ENCODE measurements around the gene KCNIP1.

The KCNIP1 gene

GRCh38 chr5:170638051-170638450 lies 134.2 kb downstream of the KCNIP1 start:
- Histone ChIP-seq H3K79me1 (ENCODE audit: low read length) (no peaks in the 10 kb centered on the region), H2AK5ac (ENCODE audit: low read length) (no peak overlapping the region), H3K4me2 (ENCODE audit: low read length) (no peak overlapping the region), H4K8ac (ENCODE audit: low read depth, low read length) (no peak overlapping the region), H3K4me1 (ENCODE audit: control insufficient read depth, low read depth, low read length) (peaks cover 8% of the 10 kb centered on the region), H3K23ac (ENCODE audit: low read length) (no peak overlapping the region), H2BK120ac (ENCODE audit: low read depth, low read length) (no peak overlapping the region), H2BK5ac (ENCODE audit: low read length) (no peak overlapping the region), H3K27me3 (ENCODE audit: insufficient read depth, low read length, poor library complexity) (no peaks in the 10 kb centered on the region), H3K27ac (ENCODE audit: low read depth, low read length) (no peak overlapping the region), H3K4ac (ENCODE audit: low read depth, low read length) (no peak overlapping the region), H3K4me3 (ENCODE audit: low read length) (no peak overlapping the region), H4K5ac (ENCODE audit: low read length) (no peak overlapping the region), H3K36me3 (ENCODE audit: control insufficient read depth, insufficient read depth, low read length) (no peaks in the 10 kb centered on the region), H3K9ac (ENCODE audit: low read length) (no peak overlapping the region), H3K18ac (ENCODE audit: low read length) (no peak overlapping the region), H2BK15ac (replicated peaks; ENCODE audit: low read depth) (no peak overlapping the region), H3K79me2 (ENCODE audit: control insufficient read depth, insufficient read depth, low read length) (no peaks in the 10 kb centered on the region), H3K56ac (ENCODE audit: low read length) (no peak overlapping the region)
- WGBS (ENCODE audit: extremely low coverage, insufficient coverage, low lambda C conversion rate): no CpG with 5 or more reads among the region's 4 CpGs
- no peak for DNase-seq

GRCh38 chr5:170638454-170639220 lies 134.8 kb downstream of the KCNIP1 start:
- Histone ChIP-seq H3K79me1 (ENCODE audit: low read length) (no peaks in the 10 kb centered on the region), H2AK5ac (ENCODE audit: low read length) (no peak overlapping the region), H3K79me2 (ENCODE audit: control insufficient read depth, insufficient read depth, low read length) (no peaks in the 10 kb centered on the region), H3K9ac (ENCODE audit: low read length) (no peak overlapping the region), H3K4me2 (ENCODE audit: low read length) (no peak overlapping the region), H3K4me1 (ENCODE audit: control insufficient read depth, low read depth, low read length) (peaks cover 8% of the 10 kb centered on the region), H3K27ac (ENCODE audit: low read depth, low read length) (no peak overlapping the region), H4K8ac (ENCODE audit: low read depth, low read length) (no peak overlapping the region), H4K5ac (ENCODE audit: low read length) (no peak overlapping the region), H3K27me3 (ENCODE audit: insufficient read depth, low read length, poor library complexity) (no peaks in the 10 kb centered on the region), H3K36me3 (ENCODE audit: control insufficient read depth, insufficient read depth, low read length) (no peaks in the 10 kb centered on the region), H2BK15ac (replicated peaks; ENCODE audit: low read depth) (no peak overlapping the region), H3K4ac (ENCODE audit: low read depth, low read length) (no peak overlapping the region), H3K56ac (ENCODE audit: low read length) (no peak overlapping the region), H2BK120ac (ENCODE audit: low read depth, low read length) (no peak overlapping the region), H3K23ac (ENCODE audit: low read length) (no peak overlapping the region), H3K18ac (ENCODE audit: low read length) (no peak overlapping the region), H3K4me3 (ENCODE audit: low read length) (no peak overlapping the region), H2BK5ac (ENCODE audit: low read length) (no peak overlapping the region)
- DNase-seq: peak; percentile 81
- whole genome bisulfite sequencing (ENCODE audit: extremely low coverage, insufficient coverage, low lambda C conversion rate): no CpG with 5 or more reads among the region's 15 CpGs

- Histone ChIP-seq H3K23ac (ENCODE audit: low read length) (no peak overlapping the region), H4K5ac (ENCODE audit: low read length) (no peak overlapping the region), H3K4me2 (ENCODE audit: low read length) (no peak overlapping the region), H2BK120ac (ENCODE audit: low read depth, low read length) (no peak overlapping the region), H4K8ac (ENCODE audit: low read depth, low read length) (no peak overlapping the region), H2AK5ac (ENCODE audit: low read length) (no peak overlapping the region), H3K18ac (ENCODE audit: low read length) (no peak overlapping the region), H3K27me3 (ENCODE audit: insufficient read depth, low read length, poor library complexity) (no peaks in the 10 kb centered on the region), H3K56ac (ENCODE audit: low read length) (no peak overlapping the region), H3K36me3 (ENCODE audit: control insufficient read depth, insufficient read depth, low read length) (no peaks in the 10 kb centered on the region), H3K9ac (ENCODE audit: low read length) (no peak overlapping the region), H3K4me3 (ENCODE audit: low read length) (no peak overlapping the region), H2BK15ac (replicated peaks; ENCODE audit: low read depth) (no peak overlapping the region), H3K79me2 (ENCODE audit: control insufficient read depth, insufficient read depth, low read length) (no peaks in the 10 kb centered on the region), H3K4ac (ENCODE audit: low read depth, low read length) (no peak overlapping the region), H2BK5ac (ENCODE audit: low read length) (no peak overlapping the region), H3K79me1 (ENCODE audit: low read length) (no peaks in the 10 kb centered on the region), H3K27ac (ENCODE audit: low read depth, low read length) (no peak overlapping the region), H3K4me1 (ENCODE audit: control insufficient read depth, low read depth, low read length) (peaks cover 2% of the 10 kb centered on the region)
- no CpG with 5 or more reads among the region's 17 CpGs for WGBS (ENCODE audit: extremely low coverage, insufficient coverage, low lambda C conversion rate)
- no peak for DNase-seq
Observed at GRCh38 chr5:170639221-170639925, 135.6 kb downstream of the KCNIP1 start.

- DNase-seq: no peak
- no peaks in the 10 kb centered on the region for H3K27me3 ChIP-seq (ENCODE audit: insufficient read depth, low read length, poor library complexity)
- H3K23ac ChIP-seq (ENCODE audit: low read length): no peak overlapping the region
- H4K8ac ChIP-seq (ENCODE audit: low read depth, low read length): no peak overlapping the region
- no peak overlapping the region for H2BK5ac ChIP-seq (ENCODE audit: low read length)
- H3K4me2 ChIP-seq (ENCODE audit: low read length): no peak overlapping the region
- H3K4me1 ChIP-seq (ENCODE audit: control insufficient read depth, low read depth, low read length): no peaks in the 10 kb centered on the region
- no peaks in the 10 kb centered on the region for H3K36me3 ChIP-seq (ENCODE audit: control insufficient read depth, insufficient read depth, low read length)
- H3K79me1 ChIP-seq (ENCODE audit: low read length): no peaks in the 10 kb centered on the region
- no peak overlapping the region for H3K18ac ChIP-seq (ENCODE audit: low read length)
- no peak overlapping the region for H3K27ac ChIP-seq (ENCODE audit: low read depth, low read length)
- no peak overlapping the region for H3K4ac ChIP-seq (ENCODE audit: low read depth, low read length)
- H3K79me2 ChIP-seq (ENCODE audit: control insufficient read depth, insufficient read depth, low read length): no peaks in the 10 kb centered on the region
- no peak overlapping the region for H3K56ac ChIP-seq (ENCODE audit: low read length)
- H2AK5ac ChIP-seq (ENCODE audit: low read length): no peak overlapping the region
- no peak overlapping the region for H4K5ac ChIP-seq (ENCODE audit: low read length)
- no peak overlapping the region for H3K4me3 ChIP-seq (ENCODE audit: low read length)
- no peak overlapping the region for H2BK15ac ChIP-seq (replicated peaks; ENCODE audit: low read depth)
- H3K9ac ChIP-seq (ENCODE audit: low read length): no peak overlapping the region
- WGBS (ENCODE audit: extremely low coverage, insufficient coverage, low lambda C conversion rate): no CpG with 5 or more reads among the region's 13 CpGs
- H2BK120ac ChIP-seq (ENCODE audit: low read depth, low read length): no peak overlapping the region
Observed at GRCh38 chr5:170640731-170641588, 137.1 kb downstream of the KCNIP1 start.

- H2BK5ac ChIP-seq (ENCODE audit: low read length): no peak overlapping the region
- H3K4me3 ChIP-seq (ENCODE audit: low read length): no peak overlapping the region
- no peak overlapping the region for H3K18ac ChIP-seq (ENCODE audit: low read length)
- no peak overlapping the region for H2BK15ac ChIP-seq (replicated peaks; ENCODE audit: low read depth)
- no peaks in the 10 kb centered on the region for H3K4me1 ChIP-seq (ENCODE audit: control insufficient read depth, low read depth, low read length)
- no peak overlapping the region for H2AK5ac ChIP-seq (ENCODE audit: low read length)
- no peak overlapping the region for H3K4ac ChIP-seq (ENCODE audit: low read depth, low read length)
- no peak overlapping the region for H4K8ac ChIP-seq (ENCODE audit: low read depth, low read length)
- H3K27ac ChIP-seq (ENCODE audit: low read depth, low read length): no peak overlapping the region
- H3K79me2 ChIP-seq (ENCODE audit: control insufficient read depth, insufficient read depth, low read length): no peaks in the 10 kb centered on the region
- no CpG with 5 or more reads among the region's 15 CpGs for WGBS (ENCODE audit: extremely low coverage, insufficient coverage, low lambda C conversion rate)
- DNase-seq: no peak
- H3K27me3 ChIP-seq (ENCODE audit: insufficient read depth, low read length, poor library complexity): no peaks in the 10 kb centered on the region
- H3K4me2 ChIP-seq (ENCODE audit: low read length): no peak overlapping the region
- no peak overlapping the region for H3K9ac ChIP-seq (ENCODE audit: low read length)
- H3K36me3 ChIP-seq (ENCODE audit: control insufficient read depth, insufficient read depth, low read length): no peaks in the 10 kb centered on the region
- no peak overlapping the region for H2BK120ac ChIP-seq (ENCODE audit: low read depth, low read length)
- H3K23ac ChIP-seq (ENCODE audit: low read length): no peak overlapping the region
- H3K79me1 ChIP-seq (ENCODE audit: low read length): no peaks in the 10 kb centered on the region
- H4K5ac ChIP-seq (ENCODE audit: low read length): no peak overlapping the region
- H3K56ac ChIP-seq (ENCODE audit: low read length): no peak overlapping the region
Observed at GRCh38 chr5:170641589-170642031, 137.8 kb downstream of the KCNIP1 start.
